Bone marrow (tissue), 2 donors: ENCODE data around the gene MAN2A2.
"Not testable (repeated sequence)": the region's sequence is repeated elsewhere in the genome, so short reads cannot be mapped to it uniquely, and the experiment has no call there.

Source experiments
- DNase-seq, 2 donors: peaks; one replicate each; lab custom pipeline; 2025; lab: John Stamatoyannopoulos, UW

Gene MAN2A2

DNA sequence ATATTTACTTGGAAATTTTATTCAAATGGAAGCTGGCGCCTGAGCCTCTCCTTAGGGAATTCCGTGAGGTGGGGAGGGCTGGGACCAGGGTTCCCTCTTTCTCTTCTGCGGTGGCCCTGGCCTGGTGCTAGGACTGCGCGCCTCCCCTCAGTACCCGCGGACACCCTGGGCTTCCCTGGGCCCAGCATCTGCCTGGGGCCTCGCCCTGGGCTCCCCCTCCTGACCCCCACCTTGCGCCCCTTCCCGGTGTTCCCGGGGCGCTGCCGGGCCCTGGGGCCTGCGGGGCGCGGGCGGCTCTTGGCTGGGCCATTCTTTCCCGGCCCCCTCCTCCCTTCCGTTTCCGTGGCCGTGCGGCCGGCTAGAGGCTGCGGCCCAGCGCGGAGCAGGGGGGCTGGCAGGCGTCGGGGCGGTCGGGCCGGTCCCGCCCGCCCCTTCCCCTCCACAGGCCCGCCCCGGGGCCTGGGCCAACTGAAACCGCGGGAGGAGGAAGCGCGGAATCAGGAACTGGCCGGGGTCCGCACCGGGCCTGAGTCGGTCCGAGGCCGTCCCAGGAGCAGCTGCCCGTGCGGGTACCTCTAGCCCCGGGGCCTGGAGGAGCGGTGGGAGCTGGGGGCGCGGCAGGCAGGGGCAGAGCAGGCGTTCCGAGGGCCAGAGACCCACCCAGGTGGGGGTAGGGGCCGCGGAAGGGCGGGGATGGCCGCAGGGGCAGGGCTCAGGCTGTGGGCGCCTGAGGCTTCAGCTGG lies 19.0 kb upstream of the MAN2A2 start, which contains the start of gene FES:
TSS of gene FES (plus strand) at position 529 of the 743 bp plus-strand sequence. CDS start 542 bp downstream, outside the sequence.
- peak in 1 of 2 donors; percentile 57 for DNase-seq

DNA sequence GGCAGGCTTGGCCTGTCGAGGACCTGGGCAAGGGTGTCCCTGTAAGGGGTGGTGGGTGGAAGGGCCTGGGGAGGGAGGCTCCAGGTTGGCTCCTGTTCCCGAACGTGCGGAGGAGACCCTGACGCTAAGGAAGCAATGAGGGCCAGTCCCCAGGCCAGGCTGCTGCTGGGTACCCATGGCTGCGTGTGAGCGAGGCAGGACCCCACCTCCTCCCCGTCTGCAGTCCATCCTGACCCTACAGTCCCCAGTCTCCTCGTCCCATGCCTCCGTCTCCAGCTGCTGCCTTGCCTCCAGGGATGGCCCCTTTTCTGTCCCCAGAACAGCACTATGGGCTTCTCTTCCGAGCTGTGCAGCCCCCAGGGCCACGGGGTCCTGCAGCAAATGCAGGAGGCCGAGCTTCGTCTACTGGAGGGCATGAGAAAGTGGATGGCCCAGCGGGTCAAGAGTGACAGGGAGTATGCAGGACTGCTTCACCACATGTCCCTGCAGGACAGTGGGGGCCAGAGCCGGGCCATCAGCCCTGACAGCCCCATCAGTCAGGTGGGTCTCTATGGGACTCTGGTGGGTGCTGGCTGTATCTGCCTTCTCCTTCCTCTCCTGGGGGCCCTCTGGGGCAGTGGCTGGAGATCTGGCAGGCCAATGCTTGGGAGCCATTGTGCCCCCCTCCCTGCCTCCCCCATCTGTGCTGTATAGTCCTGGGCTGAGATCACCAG lies 18.2 kb upstream of the MAN2A2 start:
- DNase-seq = no peak

DNA sequence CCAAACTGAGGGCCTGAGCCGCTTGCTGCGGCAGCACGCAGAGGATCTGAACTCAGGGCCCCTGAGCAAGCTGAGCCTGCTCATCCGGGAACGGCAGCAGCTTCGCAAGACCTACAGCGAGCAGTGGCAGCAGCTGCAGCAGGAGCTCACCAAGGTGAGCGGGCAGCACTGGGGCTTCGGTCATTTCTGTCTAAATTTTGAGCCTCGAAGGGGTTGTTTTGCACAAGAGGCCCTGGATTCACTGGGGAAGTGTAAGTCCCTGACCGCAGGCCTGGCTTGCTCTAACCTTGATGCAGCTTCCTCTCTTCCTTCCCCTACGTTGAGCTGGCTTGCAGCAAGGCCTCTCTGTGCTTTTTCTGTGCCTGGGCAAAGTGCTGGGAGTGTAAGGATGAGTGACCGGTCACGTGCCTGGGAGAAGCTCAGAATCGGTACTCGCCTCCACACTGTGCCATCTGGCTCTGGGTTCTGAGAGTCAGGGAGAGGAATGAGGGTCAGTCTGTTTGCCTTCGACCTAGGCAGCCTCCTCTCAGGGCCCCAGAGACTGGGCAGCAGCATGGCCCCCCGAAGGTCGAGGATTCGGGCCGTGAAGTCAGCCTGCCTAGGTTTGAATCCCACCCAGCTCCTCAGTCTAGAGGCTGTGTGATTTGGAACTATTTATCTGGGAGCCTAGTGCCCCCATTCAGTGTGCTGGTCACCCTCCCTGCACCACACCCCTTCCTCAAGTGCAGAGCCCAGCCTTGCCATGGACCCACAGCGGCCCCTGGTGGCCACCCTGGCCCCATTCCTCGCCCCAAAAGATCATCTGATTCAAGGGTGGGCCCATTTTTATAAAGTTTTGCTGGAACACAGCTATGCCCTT lies 17.4 kb upstream of the MAN2A2 start:
- peak; percentile 56 to 87 for DNase-seq

DNA sequence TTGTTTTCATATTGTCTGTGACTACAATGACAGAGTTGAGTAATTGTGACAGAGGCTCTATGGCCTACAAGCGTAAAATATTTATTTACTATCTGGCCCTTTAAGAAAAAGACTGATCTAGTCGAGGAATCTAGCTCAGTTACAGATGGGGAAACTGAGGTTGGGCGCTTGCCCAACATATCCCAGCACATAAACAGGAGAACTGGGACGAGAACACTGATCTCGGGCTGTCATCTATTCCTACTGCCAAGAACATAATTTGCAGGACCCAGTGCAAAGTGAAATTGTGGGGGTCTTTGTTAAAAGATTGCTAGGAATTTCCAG lies 16.8 kb upstream of the MAN2A2 start:
- DNase-seq = no peak

DNA sequence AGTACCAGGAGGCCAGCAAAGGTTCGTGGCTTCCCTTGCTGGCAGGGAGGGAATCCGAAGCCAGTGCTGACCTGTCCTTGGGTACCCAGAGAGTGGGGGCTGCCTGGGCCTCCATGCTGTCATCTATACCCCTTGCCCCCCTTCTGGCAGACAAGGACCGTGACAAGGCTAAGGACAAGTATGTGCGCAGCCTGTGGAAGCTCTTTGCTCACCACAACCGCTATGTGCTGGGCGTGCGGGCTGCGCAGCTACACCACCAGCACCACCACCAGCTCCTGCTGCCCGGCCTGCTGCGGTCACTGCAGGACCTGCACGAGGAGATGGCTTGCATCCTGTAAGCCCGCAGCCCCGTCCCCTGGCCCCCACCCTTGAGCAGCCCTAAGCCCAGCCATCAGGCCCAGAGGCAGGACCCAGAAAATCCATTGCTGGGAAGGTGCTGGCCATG lies 16.0 kb upstream of the MAN2A2 start:
- no peak for DNase-seq

DNA sequence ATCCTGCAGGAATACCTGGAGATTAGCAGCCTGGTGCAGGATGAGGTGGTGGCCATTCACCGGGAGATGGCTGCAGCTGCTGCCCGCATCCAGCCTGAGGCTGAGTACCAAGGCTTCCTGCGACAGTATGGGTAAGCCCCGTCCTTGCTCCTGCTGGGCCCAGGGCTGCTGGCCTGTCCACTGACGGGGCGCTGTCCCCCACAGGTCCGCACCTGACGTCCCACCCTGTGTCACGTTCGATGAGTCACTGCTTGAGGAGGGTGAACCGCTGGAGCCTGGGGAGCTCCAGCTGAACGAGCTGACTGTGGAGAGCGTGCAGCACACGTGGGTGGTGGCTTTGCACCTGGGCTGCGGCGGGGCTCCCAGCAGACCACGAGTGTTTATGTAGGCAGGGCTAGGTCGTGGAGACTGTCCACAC lies 13.8 kb upstream of the MAN2A2 start:
- DNase-seq = no peak

DNA sequence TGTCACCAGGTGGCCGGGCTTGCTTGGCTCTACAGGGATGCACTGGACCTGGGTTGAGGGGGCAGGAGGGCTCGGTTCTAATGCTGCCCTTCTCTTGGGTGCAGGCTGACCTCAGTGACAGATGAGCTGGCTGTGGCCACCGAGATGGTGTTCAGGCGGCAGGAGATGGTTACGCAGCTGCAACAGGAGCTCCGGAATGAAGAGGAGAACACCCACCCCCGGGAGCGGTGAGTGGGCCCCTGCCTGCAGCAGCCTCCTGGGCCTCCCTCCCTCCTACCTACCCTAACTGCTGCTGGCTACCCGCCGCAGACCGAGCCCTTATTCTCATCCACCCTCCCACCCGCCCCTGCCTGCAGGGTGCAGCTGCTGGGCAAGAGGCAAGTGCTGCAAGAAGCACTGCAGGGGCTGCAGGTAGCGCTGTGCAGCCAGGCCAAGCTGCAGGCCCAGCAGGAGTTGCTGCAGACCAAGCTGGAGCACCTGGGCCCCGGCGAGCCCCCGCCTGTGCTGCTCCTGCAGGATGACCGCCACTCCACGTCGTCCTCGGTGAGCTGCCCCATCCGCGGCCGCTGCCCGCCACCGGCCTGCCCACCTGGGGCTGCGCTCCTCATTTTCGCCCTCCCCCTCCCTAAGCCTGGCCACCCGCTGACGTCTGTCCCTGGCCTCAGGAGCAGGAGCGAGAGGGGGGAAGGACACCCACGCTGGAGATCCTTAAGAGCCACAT lies 13.2 kb upstream of the MAN2A2 start:
- DNase-seq = no peak

DNA sequence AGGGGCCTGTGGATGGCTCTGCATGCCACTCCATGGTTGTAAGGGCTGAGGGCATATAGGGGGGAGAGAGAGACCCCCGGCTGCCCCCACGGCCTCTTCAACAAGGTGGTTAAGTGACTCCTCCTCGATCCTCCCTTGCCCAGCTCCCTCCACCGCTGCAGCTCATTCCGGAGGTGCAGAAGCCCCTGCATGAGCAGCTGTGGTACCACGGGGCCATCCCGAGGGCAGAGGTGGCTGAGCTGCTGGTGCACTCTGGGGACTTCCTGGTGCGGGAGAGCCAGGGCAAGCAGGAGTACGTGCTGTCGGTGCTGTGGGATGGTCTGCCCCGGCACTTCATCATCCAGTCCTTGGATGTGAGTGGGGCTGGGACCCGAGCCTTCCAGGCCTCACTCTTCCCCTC lies 12.3 kb upstream of the MAN2A2 start:
- DNase-seq = no peak

DNA sequence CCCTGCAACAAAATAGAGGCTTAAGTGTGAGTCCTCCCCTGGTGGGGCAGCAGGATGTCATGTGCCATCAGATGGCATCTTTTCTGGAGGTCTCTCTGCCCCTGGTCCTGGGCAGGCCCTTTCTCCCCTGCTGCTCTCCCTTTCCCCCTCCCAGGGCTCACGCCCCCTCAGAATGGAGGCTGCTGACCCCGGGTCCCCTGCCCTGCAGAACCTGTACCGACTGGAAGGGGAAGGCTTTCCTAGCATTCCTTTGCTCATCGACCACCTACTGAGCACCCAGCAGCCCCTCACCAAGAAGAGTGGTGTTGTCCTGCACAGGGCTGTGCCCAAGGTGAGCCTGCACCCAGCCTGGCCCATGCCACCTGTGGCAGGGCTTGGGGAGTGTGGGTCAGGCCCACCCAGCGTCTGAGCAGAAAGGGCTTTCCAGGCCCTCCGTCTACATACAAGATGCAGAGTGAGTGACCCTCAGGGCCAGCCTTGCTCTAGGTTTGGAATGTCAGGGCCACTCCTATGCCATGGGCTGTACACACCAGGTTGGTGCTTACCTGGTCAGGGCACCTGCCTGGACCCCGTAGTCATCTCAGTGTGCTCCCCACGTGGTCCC lies 11.7 kb upstream of the MAN2A2 start:
- no peak for DNase-seq

DNA sequence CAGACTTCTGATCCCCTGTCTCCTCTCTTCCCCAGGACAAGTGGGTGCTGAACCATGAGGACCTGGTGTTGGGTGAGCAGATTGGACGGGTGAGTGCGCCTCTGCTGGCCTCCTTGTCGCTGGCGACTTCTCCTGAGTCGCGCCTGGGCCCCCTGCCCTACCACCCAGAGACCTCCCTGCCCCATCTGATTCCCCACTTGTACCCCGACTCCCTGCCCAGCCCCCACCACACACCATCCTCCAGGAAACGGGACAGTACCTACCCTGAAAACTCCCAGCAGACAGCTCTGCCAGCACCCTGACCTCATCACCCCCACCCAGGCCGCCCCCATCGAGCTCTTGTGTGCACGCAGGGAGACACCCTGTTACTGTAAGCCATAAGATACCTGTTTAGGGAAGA lies 11.1 kb upstream of the MAN2A2 start:
- DNase-seq = no peak

DNA sequence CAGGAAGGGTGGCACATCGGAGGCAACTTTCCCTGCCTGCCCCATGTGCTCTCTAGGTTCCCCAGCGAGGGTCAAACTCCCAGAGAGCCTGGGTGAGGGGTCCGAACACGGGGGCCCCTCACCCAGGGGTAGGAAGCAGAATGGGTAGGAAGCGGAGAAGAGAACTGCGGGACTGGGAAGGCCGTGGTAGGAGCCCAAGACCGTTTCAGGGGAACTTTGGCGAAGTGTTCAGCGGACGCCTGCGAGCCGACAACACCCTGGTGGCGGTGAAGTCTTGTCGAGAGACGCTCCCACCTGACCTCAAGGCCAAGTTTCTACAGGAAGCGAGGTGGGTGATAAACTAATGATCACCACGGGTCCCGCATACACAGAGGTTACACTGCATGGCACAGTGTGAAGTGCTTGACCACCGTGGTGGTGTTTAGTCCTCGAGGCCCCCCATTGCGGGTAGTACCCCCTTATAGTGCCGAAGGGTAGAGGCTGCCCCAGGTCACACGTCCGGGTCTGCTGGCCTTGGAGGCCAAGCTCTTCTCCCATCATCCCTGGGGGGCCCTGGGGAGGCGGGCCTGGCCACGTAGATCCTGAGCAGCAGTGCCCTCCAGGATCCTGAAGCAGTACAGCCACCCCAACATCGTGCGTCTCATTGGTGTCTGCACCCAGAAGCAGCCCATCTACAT lies 10.5 kb upstream of the MAN2A2 start:
- no peak for DNase-seq

DNA sequence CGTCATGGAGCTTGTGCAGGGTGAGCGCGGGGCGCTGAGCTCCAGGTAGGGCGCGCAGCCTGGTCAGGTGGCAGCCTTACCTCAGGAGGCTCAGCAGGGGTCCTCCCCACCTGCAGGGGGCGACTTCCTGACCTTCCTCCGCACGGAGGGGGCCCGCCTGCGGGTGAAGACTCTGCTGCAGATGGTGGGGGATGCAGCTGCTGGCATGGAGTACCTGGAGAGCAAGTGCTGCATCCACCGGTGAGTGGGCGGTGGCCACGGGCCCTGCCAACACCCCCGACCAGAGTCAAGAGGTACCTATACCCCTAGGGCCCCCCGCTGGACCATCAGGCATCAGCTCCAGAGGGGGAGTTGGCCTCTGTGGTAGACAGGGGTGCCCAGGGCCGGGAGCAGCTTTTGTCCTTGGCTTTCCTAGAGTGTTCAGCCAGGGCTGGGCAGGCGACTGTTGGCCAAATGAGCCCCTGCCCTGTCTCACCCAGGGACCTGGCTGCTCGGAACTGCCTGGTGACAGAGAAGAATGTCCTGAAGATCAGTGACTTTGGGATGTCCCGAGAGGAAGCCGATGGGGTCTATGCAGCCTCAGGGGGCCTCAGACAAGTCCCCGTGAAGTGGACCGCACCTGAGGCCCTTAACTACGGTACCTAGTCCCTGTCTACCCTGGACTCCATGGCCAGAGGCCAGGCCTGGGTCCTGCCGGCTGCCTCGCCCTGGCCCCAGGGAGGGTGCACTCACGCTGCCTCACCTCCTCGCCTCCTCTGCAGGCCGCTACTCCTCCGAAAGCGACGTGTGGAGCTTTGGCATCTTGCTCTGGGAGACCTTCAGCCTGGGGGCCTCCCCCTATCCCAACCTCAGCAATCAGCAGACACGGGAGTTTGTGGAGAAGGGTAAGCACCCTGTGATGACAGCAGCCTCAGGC lies 9.7 kb upstream of the MAN2A2 start:
- no peak for DNase-seq

DNA sequence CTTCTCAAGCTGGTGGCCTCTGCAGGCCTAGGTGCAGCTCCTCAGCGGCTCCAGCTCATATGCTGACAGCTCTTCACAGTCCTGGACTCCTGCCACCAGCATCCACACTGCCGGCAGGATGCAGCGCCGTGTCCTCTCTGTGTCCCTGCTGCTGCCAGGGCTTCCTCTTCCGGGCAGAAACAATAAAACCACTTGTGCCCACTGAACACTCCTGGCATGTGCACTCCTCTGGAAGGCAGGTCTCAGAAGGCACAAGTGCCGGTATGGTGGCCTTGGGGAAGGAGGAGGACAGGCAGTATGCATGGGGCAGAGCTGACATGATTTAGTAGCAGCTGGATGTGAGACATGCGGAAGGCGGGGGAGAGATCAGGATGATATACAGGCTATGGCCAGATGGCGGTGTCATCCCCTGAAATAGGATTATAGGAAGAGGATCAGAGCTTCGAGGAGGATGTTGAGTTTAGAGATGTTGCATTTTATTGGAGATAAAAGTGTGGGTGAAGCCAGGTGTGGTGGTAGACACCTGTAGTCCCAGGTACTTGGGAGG lies 7.5 kb upstream of the MAN2A2 start:
- DNase-seq = no peak

DNA sequence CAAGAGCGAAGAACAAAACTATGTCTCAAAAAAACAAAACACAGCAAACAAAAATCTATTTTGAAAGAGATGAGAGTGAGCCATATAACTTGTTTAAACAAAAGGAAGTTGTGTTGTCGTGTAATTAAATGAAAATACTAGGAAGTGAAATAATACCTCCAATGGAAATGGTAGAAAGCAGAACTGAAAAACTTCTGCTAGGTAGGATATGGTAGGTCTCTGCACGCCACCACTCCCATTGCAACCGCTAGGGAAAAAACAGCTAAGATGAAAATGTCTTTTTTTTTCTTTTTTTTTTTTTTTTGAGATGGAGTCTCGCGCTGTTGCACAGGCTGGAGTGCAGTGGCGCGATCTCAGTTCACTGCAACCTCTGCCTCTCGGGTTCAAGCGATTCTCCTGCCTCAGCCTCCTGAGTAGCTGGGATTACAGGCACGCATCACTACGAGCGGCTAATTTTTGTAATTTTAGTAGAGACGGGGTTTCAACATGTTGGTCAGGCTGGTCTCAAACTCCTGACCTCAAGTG lies 5.9 kb upstream of the MAN2A2 start:
- not testable (repeated sequence) for DNase-seq

DNA sequence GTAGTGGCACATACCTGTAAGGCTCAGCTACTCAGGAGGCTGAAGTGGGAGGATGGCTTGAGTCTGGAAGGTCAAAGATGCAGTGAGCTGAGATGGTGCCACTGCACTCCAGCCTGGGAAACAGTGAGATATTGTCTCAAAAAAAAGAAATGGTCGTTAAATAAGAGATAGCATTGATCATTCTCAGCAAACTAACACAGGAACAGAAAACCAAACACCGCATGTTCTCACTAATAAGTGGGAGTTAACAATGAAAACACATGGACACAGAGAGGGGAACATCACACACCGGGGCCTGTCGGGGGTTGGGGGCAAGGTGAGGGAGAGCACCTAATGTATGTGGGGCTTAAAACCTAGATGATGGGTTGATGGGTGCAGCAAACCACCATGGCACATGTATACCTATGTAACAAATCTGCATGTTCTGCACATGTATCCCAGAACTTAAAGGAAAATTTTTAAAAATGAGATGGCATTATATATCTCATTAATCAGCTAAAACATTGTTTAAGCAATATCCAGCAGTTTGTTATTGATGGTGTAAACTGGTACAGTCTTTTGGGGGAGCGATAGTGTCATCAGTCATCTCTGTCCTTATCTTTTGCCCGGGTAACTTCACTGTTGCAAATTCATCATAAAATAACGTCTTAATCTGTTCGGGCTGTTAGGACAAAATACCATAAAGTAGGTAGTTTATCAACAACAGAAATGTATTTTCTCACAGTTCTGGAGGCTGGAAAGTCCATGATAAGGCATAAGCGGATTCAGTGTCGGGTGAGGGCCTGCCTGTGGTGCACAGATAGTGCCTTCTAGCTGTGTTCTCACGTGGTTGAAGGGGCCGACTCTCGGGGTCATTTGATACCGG lies 1.7 kb upstream of the MAN2A2 start:
- no peak for DNase-seq

DNA sequence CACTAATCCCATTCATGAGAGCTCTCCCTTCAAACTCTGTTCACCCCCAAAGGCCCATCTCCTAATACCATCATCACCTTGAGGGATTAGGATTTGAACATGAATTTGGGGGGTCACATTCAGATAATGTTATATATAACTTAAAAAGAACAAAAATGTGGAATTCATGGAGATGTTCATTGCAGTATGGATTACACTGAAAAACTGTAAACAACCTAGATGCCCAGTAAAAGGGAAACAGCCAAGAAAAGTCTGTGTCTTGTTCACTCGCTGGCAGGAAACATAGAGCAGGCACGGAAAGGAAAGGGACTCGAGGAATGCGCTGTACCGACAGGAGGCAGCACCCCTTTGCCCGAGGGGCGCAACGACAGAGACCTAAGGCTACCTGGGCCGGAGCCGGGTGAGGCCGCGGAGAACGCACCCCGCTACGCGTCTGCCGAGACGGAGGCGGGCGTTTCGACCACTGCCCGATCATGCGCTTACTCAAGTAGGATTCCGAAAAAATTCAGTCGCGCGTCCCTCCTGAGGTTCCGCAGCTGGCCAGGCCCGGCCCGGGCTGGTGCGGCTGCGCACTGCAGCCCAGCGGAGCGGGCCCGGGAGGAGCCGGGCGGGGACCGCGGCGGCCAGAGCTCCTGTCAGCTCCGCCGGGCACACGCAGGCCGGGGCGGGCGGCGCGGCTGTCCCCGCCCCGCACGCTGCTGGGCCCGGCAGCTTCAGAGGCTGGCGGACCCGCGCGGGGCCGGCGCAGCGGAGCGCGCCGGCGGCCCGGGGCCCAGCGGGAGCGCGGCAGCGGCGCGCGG lies 862 bp upstream of the MAN2A2 start:
- peak; percentile 73 to 74 for DNase-seq

DNA sequence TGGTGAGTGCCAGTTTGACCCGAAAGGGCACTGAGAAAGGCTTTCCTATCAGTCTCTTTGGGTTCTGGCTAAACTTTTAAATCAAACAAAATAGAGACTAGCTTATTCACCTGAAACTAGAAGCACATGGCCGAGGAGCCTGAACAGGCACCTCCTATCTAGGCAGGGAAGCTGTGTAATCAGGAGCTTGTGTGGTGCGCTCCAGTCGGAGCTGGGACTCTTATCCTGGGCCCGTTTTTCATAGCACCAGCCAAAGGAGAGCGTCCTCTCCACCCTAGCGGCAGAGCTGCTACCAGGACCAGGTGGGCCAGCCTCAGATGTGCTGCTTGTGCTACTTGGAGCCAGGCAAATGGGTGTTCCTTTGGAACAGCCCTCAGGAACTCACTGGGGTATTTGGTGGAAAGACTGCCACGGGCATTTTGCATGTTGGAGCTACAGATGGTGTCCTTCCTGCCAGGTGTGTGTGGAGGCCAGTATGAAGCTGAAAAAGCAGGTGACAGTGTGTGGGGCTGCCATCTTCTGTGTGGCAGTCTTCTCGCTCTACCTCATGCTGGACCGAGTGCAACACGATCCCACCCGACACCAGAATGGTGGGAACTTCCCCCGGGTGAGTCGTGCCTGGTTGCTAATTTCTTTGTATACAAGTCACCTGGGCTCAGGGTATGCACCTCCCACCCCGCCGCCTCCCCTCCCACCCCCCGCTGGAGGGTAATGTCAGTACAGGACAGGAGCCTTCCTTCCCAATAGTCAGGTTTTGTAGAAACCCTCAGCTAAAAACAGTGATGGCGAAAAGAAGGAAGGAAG lies 833 bp downstream of the MAN2A2 start:
- DNase-seq = no peak
